Left forelimb (tissue), 1 donor: ENCODE data around the gene CS.
A peak's percentile ranks its signal among the peaks of the same experiment; 100 is the strongest.
"Not testable (repeated sequence)": the region's sequence is repeated elsewhere in the genome, so short reads cannot be mapped to it uniquely, and the experiment has no call there.

ENCODE experiments used
- DNase-seq: peaks from one replicate; pipeline ENCODE4 v3.0.0-alpha.2; 2018; ENCODE audit warnings: low spot score

Gene CS

GRCh38 chr12:56321027-56321426 is 20.9 kb upstream of the CS start:
- no peak for DNase-seq

- no peak for DNase-seq
Measured at GRCh38 chr12:56317675-56318074, 17.5 kb upstream of the CS start.

GRCh38 chr12:56315622-56316473 is 15.7 kb upstream of the CS start, which contains the start of gene CNPY2:
TSS of gene CNPY2 (minus strand) at chr12:56315988. CDS start at chr12:56315217, 771 bp downstream.
- DNase-seq, result peak; percentile 97

- DNase-seq, result no peak
Measured at GRCh38 chr12:56315249-56315621, 15.1 kb upstream of the CS start.

- DNase-seq, result no peak
Measured at GRCh38 chr12:56311003-56311402, 10.9 kb upstream of the CS start.

GRCh38 chr12:56308714-56309113 is 8.6 kb upstream of the CS start:
- no peak for DNase-seq

GRCh38 chr12:56307221-56307965 is 7.3 kb upstream of the CS start:
- DNase-seq, result no peak

- no peak for DNase-seq
Measured at GRCh38 chr12:56304872-56305590, 4.9 kb upstream of the CS start.

- no peak for DNase-seq
Measured at GRCh38 chr12:56304276-56304675, 4.1 kb upstream of the CS start.

GRCh38 chr12:56300644-56301464 is 724 bp upstream of the CS start:
- no peak for DNase-seq

- no peak for DNase-seq
Measured at GRCh38 chr12:56299308-56299852, 750 bp downstream of the CS start.

GRCh38 chr12:56298828-56299227 is 1.3 kb downstream of the CS start:
- DNase-seq, result no peak

- no peak for DNase-seq
Measured at GRCh38 chr12:56297400-56297799, 2.7 kb downstream of the CS start.

GRCh38 chr12:56296295-56296694 is 3.8 kb downstream of the CS start:
- no peak for DNase-seq

GRCh38 chr12:56293795-56294194 is 6.3 kb downstream of the CS start:
- DNase-seq, result no peak

- DNase-seq, result no peak
Measured at GRCh38 chr12:56288705-56289387, 11.3 kb downstream of the CS start.

- DNase-seq, result no peak
Measured at GRCh38 chr12:56286044-56286830, 13.9 kb downstream of the CS start.

- DNase-seq, result not testable (repeated sequence)
Measured at GRCh38 chr12:56284263-56284662, 15.9 kb downstream of the CS start.

GRCh38 chr12:56282579-56282978 is 17.6 kb downstream of the CS start:
- DNase-seq, result no peak

- DNase-seq, result no peak
Measured at GRCh38 chr12:56282030-56282429, 18.1 kb downstream of the CS start.
